Hepatocyte (in vitro differentiated cells): ENCODE measurements around the gene KANSL3.

Experiments used
- EZH2 ChIP-seq: fragments of 200-600 bp; sonication (generic); IDR thresholded peaks from 2 replicates; pipeline ENCODE4 v1.6.1; 2016; ENCODE audit warnings: antibody characterized with exemption, mild to moderate bottlenecking, borderline replicate concordance
- TF ChIP-seq, protein P1 (sequence below): fragments of 200-600 bp; sonication (generic); IDR thresholded peaks from 2 replicates; pipeline ENCODE4 v1.5.1; 2016; ENCODE audit warnings: antibody characterized with exemption, mild to moderate bottlenecking; ENCODE audit not compliant: poor library complexity

DNA sequence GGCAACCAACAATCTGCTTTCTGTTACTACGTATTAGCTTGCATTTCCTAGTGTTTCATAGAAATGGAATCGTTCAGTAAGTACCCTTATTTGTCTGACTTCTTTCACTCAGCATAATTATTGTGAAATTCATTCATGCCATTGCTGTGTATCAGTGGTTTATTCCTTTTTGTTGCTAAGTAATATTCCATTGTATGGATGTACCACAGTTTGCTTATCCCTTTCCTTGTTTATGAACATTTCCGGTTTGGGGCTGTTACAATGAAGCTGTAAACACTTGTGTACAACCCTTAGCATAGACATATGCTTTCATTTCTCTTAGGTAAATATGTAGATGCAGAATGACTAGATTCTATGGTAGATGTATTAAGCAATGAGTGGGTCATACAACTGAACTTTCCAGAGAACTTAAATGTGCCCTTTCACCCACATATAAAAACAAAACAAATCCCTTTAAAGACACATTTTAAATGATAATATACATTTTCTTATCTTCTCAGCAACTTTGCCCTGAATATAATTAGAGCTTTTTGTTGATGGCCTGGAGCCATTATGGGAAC, 26.3 kb upstream of the KANSL3 start:
- TF ChIP-seq, protein P1, sequence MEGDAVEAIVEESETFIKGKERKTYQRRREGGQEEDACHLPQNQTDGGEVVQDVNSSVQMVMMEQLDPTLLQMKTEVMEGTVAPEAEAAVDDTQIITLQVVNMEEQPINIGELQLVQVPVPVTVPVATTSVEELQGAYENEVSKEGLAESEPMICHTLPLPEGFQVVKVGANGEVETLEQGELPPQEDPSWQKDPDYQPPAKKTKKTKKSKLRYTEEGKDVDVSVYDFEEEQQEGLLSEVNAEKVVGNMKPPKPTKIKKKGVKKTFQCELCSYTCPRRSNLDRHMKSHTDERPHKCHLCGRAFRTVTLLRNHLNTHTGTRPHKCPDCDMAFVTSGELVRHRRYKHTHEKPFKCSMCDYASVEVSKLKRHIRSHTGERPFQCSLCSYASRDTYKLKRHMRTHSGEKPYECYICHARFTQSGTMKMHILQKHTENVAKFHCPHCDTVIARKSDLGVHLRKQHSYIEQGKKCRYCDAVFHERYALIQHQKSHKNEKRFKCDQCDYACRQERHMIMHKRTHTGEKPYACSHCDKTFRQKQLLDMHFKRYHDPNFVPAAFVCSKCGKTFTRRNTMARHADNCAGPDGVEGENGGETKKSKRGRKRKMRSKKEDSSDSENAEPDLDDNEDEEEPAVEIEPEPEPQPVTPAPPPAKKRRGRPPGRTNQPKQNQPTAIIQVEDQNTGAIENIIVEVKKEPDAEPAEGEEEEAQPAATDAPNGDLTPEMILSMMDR: no peak
- no peak for TF ChIP-seq EZH2
